ENCODE measurements around the gene RGL4.

DNA sequence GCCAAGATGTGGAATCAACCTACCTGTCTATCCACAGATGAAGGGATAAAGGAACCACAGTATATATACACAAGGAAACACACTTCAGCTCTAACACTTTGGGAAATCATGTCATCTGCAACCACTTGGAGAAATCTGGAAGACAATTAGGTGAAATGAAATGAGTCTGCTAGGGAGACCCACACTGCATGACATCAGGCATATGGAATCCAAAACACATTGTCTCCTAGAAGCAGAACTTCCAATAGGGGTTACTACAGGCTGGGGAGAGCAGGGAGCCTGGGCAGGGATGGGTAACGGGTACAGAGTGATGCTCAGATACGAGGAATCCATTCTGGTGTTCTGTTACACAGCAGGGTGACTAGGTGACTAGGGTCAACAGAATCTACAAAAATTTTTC lies 18.3 kb downstream of the RGL4 start:
- TF ChIP-seq POLR2A (IDR thresholded peaks at IDR 0.05): no peak
- TF ChIP-seq, protein P1, sequence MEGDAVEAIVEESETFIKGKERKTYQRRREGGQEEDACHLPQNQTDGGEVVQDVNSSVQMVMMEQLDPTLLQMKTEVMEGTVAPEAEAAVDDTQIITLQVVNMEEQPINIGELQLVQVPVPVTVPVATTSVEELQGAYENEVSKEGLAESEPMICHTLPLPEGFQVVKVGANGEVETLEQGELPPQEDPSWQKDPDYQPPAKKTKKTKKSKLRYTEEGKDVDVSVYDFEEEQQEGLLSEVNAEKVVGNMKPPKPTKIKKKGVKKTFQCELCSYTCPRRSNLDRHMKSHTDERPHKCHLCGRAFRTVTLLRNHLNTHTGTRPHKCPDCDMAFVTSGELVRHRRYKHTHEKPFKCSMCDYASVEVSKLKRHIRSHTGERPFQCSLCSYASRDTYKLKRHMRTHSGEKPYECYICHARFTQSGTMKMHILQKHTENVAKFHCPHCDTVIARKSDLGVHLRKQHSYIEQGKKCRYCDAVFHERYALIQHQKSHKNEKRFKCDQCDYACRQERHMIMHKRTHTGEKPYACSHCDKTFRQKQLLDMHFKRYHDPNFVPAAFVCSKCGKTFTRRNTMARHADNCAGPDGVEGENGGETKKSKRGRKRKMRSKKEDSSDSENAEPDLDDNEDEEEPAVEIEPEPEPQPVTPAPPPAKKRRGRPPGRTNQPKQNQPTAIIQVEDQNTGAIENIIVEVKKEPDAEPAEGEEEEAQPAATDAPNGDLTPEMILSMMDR (IDR thresholded peaks at IDR 0.05): no peak

All from stomach (tissue), 4 donors.